ENCODE measurements around the gene COX7A1.

COX7A1 gene

DNA sequence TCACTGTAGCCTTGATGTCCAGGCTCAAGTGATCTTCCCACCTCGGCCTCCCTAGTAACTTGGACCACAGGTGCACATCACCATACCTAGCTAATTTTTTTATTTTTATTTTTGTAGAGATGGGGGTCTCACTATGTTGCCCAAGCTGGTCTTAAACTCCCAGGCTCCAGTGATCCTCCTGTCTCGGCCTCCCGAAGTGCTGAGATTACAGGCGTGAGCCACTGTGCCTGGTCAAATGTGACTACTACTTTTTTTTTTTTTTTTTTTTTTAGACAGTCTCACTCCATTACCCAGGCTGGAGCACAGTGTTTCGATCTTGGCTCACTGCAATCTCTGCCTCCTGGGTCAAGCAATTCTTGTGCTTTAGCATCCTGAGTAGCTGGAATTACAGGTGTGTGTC lies 20.6 kb upstream of the COX7A1 start:
- TF ChIP-seq, protein P1, sequence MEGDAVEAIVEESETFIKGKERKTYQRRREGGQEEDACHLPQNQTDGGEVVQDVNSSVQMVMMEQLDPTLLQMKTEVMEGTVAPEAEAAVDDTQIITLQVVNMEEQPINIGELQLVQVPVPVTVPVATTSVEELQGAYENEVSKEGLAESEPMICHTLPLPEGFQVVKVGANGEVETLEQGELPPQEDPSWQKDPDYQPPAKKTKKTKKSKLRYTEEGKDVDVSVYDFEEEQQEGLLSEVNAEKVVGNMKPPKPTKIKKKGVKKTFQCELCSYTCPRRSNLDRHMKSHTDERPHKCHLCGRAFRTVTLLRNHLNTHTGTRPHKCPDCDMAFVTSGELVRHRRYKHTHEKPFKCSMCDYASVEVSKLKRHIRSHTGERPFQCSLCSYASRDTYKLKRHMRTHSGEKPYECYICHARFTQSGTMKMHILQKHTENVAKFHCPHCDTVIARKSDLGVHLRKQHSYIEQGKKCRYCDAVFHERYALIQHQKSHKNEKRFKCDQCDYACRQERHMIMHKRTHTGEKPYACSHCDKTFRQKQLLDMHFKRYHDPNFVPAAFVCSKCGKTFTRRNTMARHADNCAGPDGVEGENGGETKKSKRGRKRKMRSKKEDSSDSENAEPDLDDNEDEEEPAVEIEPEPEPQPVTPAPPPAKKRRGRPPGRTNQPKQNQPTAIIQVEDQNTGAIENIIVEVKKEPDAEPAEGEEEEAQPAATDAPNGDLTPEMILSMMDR (IDR thresholded peaks at IDR 0.05; ENCODE audit: insufficient read depth, low read depth, low read length, missing control alignments) = no peak
- DNase-seq (ENCODE audit: low read depth) = no peak
- H3K4me3 ChIP-seq (ENCODE audit: low read depth, low read length) = no peak overlapping the region

DNA sequence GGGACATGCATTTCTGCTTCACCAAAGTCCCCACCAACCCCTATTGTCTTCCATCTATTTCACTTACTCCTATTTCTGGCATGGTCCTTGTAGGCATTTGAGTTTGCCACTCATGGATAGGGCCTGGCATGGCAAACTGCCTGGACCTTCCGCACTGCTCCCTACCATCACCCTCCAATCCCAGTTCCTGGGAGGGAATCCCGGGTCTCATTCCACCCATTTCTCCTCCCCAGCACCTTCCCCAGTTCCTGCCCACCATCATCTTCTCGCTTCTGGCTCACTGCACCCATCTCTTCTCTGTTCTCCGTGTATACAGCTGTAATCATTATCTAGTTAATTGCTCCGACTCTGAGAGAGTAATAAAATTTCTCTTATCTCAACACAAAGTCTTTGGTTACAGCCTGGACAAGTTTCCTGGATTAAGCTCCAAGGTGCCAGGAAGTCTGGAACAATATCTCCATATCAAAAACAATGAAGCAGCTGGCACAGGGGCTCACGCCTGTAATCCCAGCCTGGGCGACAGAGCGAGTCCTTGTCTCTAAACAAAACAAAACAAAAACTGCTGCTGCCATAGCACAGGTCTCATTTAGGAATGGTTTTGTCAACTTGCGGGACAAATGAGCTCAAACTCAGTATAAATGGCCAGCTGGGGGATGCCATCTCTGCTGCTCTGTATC lies 17.0 kb upstream of the COX7A1 start:
- DNase-seq (ENCODE audit: low read depth) = no peak
- TF ChIP-seq, protein P1 (IDR thresholded peaks at IDR 0.05; ENCODE audit: insufficient read depth, low read depth, low read length, missing control alignments) = no peak
- no peak overlapping the region for H3K4me3 ChIP-seq (ENCODE audit: low read depth, low read length)

- no peak for DNase-seq (ENCODE audit: low read depth)
- no peak overlapping the region for H3K4me3 ChIP-seq (ENCODE audit: low read depth, low read length)
- TF ChIP-seq, protein P1 (IDR thresholded peaks at IDR 0.05; ENCODE audit: insufficient read depth, low read depth, low read length, missing control alignments) = no peak
Observed at GRCh38 chr19:36163813-36164212, 11.6 kb upstream of the COX7A1 start.

GRCh38 chr19:36160821-36161596 lies 8.8 kb upstream of the COX7A1 start:
- no peak overlapping the region for H3K4me3 ChIP-seq (ENCODE audit: low read depth, low read length)
- no peak for DNase-seq (ENCODE audit: low read depth)
- TF ChIP-seq, protein P1 (IDR thresholded peaks at IDR 0.05; ENCODE audit: insufficient read depth, low read depth, low read length, missing control alignments) = no peak

- TF ChIP-seq, protein P1 (IDR thresholded peaks at IDR 0.05; ENCODE audit: insufficient read depth, low read depth, low read length, missing control alignments) = no peak
- no peak for DNase-seq (ENCODE audit: low read depth)
- H3K4me3 ChIP-seq (ENCODE audit: low read depth, low read length) = no peak overlapping the region
Observed at GRCh38 chr19:36153126-36153525, 879 bp upstream of the COX7A1 start.

GRCh38 chr19:36152019-36152351 lies 262 bp downstream of the COX7A1 start:
- TF ChIP-seq, protein P1 (IDR thresholded peaks at IDR 0.05; ENCODE audit: insufficient read depth, low read depth, low read length, missing control alignments) = no peak
- H3K4me3 ChIP-seq (ENCODE audit: low read depth, low read length) = no peak overlapping the region
- DNase-seq (ENCODE audit: low read depth) = no peak
